Psoas muscle (tissue), 8 donors: ENCODE data around the gene RANBP3L. TPM values are rescaled to one million over a fixed set of nuclear protein-coding genes. Genes with fewer than 3 reads are reported as not detected.

Source experiments
- ATAC-seq, 4 donors: fragments of 200-7000 bp; cut with Tn5 transposase; one replicate each; pipeline ENCODE4 v1.9.1; 2020; ENCODE audit warnings: moderate library complexity in 3 of 4, mild to moderate bottlenecking in 2 of 4
- DNase-seq, 2 donors: peaks; one replicate each; pipeline ENCODE4 v3.0.0-alpha.2; 2020
- H3K27ac ChIP-seq: fragments of 200-600 bp; one replicate; pipeline ENCODE4 v1.8.0; 2022
- H3K27me3 ChIP-seq, 3 donors: fragments of 200-600 bp in 1 of 3; one replicate each; pipeline versions ENCODE4 v1.6.1 to v1.8.0; 2013 to 2022; ENCODE audit warnings: low read length in 2 of 3, mild to moderate bottlenecking in 2 of 3, moderate library complexity in 1 of 3; ENCODE audit not compliant: insufficient read depth in 3 of 3
- H3K36me3 ChIP-seq, 2 donors: fragments of 200-600 bp in 1 of 2; one replicate each; pipeline versions ENCODE4 v1.6.1 to v1.8.0; 2013 to 2022; ENCODE audit warnings: low read depth in 1 of 2, mild to moderate bottlenecking in 1 of 2, moderate library complexity in 1 of 2; ENCODE audit not compliant: insufficient read depth in 1 of 2
- H3K4me1 ChIP-seq: fragments of 200-600 bp; one replicate; pipeline ENCODE4 v1.8.0; 2022
- H3K4me3 ChIP-seq: fragments of 200-600 bp; one replicate; pipeline ENCODE4 v1.8.0; 2022; ENCODE audit warnings: mild to moderate bottlenecking
- H3K9me3 ChIP-seq: fragments of 200-600 bp; one replicate; pipeline ENCODE4 v1.8.0; 2022
- WGBS, 3 donors: extraction: QIAGEN DNeasy Blood & Tissue Kit; methylation state at CpG; one replicate each; pipeline versions ENCODE4 v1.1.6 to v1.1.7; 2013; 5-methylcytosine and 5-hydroxymethylcytosine counted together
- intact Hi-C, 2 donors: fragments of 100-400 bp; cut with DNase I; formaldehyde crosslinking; loops; one replicate each; pipeline versions ENCODE4 v1.11.0 to v1.14.2; 2022
- polyA plus RNA-seq, 3 donors: library from polyadenylated mRNA; stranded (reverse); fragments of 200-250 nt; gene quantifications; one replicate each; pipeline ENCODE4 v1.2.3, GENCODE V29; 2013
- total RNA-seq, 4 donors: library from RNA; stranded (reverse); fragmentation: NEBNext Ultra II Directional in 2 of 4; extraction: Animal tissue kit (Norgen Biotek cat#: 25700) in 2 of 4; gene quantifications; one replicate each; pipeline versions ENCODE4 v1.2.1 to v1.2.4, GENCODE V29; 2021 to 2023
- TF ChIP-seq, protein P1 (sequence below): fragments of 200-600 bp; IDR thresholded peaks from one replicate; pipeline ENCODE4 v1.8.0; 2022; ENCODE audit warnings: antibody characterized with exemption
- donor health status: healthy with polysubstance abuse.
- donor health status: DM: no; HTN: no; CAD: no; lungs with moderate emphysema.
- donor health status: Bipolar disorder and iron deficiency.
- donor health status: healthy.
- donor health status: DM: yes; HTN: yes; CAD: no.
- donor health status: DM: no; HTN: no; CAD: no.
- donor health status: DM: no; HTN: no; CAD: no.
- donor health status: DM: yes; HTN: yes; CAD: no.

Gene RANBP3L
- total and polyA plus RNA-seq, 7 donors: 0.04 to 0.58 (median 0.17) TPM; not detected in 2

GRCh38 chr5:36240779-36241630 lies 60.7 kb downstream of the RANBP3L start:
- WGBS, 3 donors: 0 to 1% (median 1%) methylated on average over 54 to 61 of the region's 61 CpGs
- Histone ChIP-seq H3K4me3 (peak overlapping the region; percentile 91), H3K4me1 (peaks cover 46% of the 10 kb centered on the region), H3K27me3 (no peaks in the 10 kb centered on the region), H3K36me3 (no peaks in the 10 kb centered on the region), H3K27ac (peak overlapping the region; percentile 96), H3K9me3 (no peaks in the 10 kb centered on the region)
- ATAC-seq (peak; percentile 36 to 62 (median 41)), DNase-seq (peak; percentile 60 to 74)
- TF ChIP-seq, protein P1, sequence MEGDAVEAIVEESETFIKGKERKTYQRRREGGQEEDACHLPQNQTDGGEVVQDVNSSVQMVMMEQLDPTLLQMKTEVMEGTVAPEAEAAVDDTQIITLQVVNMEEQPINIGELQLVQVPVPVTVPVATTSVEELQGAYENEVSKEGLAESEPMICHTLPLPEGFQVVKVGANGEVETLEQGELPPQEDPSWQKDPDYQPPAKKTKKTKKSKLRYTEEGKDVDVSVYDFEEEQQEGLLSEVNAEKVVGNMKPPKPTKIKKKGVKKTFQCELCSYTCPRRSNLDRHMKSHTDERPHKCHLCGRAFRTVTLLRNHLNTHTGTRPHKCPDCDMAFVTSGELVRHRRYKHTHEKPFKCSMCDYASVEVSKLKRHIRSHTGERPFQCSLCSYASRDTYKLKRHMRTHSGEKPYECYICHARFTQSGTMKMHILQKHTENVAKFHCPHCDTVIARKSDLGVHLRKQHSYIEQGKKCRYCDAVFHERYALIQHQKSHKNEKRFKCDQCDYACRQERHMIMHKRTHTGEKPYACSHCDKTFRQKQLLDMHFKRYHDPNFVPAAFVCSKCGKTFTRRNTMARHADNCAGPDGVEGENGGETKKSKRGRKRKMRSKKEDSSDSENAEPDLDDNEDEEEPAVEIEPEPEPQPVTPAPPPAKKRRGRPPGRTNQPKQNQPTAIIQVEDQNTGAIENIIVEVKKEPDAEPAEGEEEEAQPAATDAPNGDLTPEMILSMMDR: no peak
- intact Hi-C loops: loop anchor here in 1 of 2 donors (5.0 to 10.0 kb wide), 2 partner anchors 61 to 634 kb away; partner anchors contain the start of genes NIPBL and RANBP3L

- no peaks in the 10 kb centered on the region for H3K9me3 ChIP-seq
- H3K4me1 ChIP-seq: peaks cover 48% of the 10 kb centered on the region
- TF ChIP-seq, protein P1: no peak
- H3K36me3 ChIP-seq: no peaks in the 10 kb centered on the region
- no peak for DNase-seq
- no peak for ATAC-seq
- peak overlapping the region; percentile 96 for H3K27ac ChIP-seq
- H3K27me3 ChIP-seq: no peaks in the 10 kb centered on the region
- WGBS, 3 donors: 20 to 33% (median 24%) methylated on average over 4 of the region's 4 CpGs
- intact Hi-C loops: loop anchor here in 1 of 2 donors (5.0 to 10.0 kb wide), 2 partner anchors 63 to 635 kb away; partner anchors contain the start of genes NIPBL and RANBP3L
- peak overlapping the region; percentile 91 for H3K4me3 ChIP-seq
Observed at GRCh38 chr5:36239370-36240293, 62.1 kb downstream of the RANBP3L start.

DNA sequence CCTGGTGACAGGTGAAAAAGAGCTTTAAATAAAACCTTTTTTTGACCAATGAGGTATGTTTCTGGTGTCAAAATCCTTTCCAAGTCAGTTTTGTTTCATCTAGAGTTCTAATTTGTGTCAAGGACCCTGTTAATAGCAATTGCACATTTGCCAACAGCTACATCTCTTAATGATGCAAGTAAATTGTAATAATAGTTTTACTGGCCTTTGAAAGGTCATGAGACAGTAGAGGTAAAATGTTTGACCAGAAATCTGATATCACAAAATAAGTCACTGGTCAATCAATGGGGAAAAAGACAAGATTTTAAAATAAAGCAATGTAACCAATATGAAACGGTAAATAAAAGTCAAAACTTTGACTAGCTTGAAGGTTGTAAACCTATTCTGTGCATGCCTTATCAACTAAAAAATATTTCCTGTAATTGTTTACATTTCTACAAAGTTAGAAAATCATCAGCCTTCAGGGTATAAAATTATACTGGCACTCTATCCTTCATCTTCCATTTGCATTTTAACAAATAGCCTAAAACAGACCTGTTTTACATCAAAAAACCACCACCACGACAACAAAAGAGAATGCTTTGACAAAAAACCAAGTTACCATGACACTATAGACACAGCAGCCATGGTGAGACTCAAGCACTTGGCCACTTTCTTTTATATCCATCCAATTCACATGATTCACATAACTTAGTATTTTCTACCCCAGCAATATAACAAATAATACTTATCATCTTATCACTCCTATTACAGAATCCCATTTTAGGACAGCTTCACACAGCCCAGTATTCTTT lies 63.0 kb downstream of the RANBP3L start:
- Histone ChIP-seq H3K4me1 (peaks cover 48% of the 10 kb centered on the region), H3K4me3 (peak overlapping the region; percentile 91)
- TF ChIP-seq, protein P1: no peak

DNA sequence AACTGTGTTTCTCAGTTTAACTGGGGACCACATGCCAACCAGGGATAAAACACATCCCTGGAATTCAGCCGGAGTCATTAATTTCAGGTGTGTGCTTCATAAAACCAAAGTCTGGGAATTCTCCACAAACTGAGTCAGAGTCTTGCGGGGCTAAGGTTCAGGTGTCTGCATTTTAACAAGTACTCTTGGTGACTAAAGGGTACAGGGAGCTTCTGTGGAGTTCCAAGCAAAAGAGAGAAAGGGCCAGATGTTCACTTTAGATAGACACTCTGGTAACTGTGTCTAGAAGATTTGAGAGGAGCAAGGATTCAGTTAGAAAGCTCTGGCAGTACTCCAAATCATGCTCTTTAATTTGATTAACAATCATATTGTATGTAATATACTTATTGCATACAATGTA lies 64.0 kb downstream of the RANBP3L start:
- ATAC-seq (no peak), DNase-seq (no peak)
- no peak overlapping the region for H3K27ac ChIP-seq
- no peaks in the 10 kb centered on the region for H3K9me3 ChIP-seq
- WGBS, 3 donors: 90 to 91% (median 91%) methylated on average over 2 of the region's 2 CpGs
- H3K4me1 ChIP-seq: peaks cover 47% of the 10 kb centered on the region
- intact Hi-C loops: no loop called here
- no peaks in the 10 kb centered on the region for H3K36me3 ChIP-seq
- H3K4me3 ChIP-seq: no peak overlapping the region
- no peaks in the 10 kb centered on the region for H3K27me3 ChIP-seq
- TF ChIP-seq, protein P1: no peak

More for the DNA sequence above, 63.0 kb downstream of the RANBP3L start:
- 46 to 69% (median 54%) methylated on average over 2 of the region's 2 CpGs for WGBS, 3 donors
- ATAC-seq (no peak), DNase-seq (no peak)
- intact Hi-C loops: no loop called here
- Histone ChIP-seq H3K27ac (no peak overlapping the region), H3K9me3 (no peaks in the 10 kb centered on the region), H3K36me3 (no peaks in the 10 kb centered on the region), H3K27me3 (no peaks in the 10 kb centered on the region)
